EL (cell line): ENCODE results near the gene SMNDC1.
"Not testable (repeated sequence)": the region's sequence is repeated elsewhere in the genome, so short reads cannot be mapped to it uniquely, and the experiment has no call there.

Experiments
- DNase-seq: peaks from one replicate; pipeline ENCODE4 v3.0.0-alpha.2; 2016

SMNDC1 gene

DNA sequence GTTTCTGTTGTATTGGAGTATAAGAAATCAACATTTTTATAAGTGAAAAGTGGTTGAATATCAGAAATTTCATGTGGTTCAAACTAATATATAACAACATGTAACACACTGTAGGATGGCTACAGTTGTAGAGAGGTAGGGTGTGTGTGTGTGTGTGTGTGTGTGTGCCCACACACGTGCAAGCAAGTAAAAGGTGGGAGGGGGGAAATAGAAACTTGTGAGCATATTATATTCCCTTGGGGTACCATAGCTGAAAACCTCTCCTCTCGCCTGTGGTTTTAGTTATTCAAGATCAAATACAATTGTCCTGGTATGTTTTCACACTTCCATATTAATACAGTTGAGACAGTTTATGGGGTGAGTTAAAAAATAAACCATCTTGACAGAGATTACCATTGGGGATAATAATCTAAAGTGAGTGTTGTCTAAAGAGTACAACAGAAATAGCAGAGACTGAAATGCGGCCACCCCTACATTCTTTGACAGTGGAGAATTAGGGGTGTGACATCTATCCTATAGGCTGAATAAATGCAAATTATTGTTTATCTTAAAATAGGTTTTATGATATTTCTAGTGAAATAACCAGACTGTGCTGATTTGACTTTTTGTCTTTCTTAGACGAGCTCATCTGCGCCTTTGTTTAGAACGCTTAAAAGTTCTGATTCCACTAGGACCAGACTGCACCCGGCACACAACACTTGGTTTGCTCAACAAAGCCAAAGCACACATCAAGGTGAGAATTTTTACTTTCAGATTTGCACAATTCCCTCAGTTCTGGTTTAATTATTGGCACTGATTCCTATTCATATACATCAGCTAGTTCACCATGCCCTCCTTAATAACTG lies 25.9 kb downstream of the SMNDC1 start:
- DNase-seq = no peak

- DNase-seq = no peak
These were observed 27.1 kb downstream of the SMNDC1 start for GRCh38 chr10:110277591-110277990.

DNA sequence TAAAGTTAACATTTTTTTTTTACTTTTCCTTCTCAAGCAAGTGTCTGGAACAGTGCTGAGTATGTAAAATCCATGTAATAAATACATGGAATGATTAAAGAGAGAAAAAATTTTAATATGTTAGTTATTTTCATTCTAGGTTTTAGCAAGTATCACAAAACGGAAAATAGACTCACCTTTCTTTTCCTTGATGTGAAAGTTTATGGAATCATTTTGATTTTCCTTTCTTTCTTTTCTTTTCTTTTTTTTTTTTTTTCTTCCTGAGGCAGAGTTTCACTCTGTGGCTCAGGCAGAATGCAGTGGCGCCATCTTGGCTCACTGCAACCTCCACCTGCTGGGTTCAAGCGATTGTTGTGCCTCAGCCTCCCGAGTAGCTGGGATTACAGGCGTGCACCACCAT lies 28.1 kb downstream of the SMNDC1 start:
- no peak for DNase-seq

GRCh38 chr10:110275128-110275729 lies 29.5 kb downstream of the SMNDC1 start:
- no peak for DNase-seq

- no peak for DNase-seq
These were observed 30.1 kb downstream of the SMNDC1 start for GRCh38 chr10:110274647-110275046.

DNA sequence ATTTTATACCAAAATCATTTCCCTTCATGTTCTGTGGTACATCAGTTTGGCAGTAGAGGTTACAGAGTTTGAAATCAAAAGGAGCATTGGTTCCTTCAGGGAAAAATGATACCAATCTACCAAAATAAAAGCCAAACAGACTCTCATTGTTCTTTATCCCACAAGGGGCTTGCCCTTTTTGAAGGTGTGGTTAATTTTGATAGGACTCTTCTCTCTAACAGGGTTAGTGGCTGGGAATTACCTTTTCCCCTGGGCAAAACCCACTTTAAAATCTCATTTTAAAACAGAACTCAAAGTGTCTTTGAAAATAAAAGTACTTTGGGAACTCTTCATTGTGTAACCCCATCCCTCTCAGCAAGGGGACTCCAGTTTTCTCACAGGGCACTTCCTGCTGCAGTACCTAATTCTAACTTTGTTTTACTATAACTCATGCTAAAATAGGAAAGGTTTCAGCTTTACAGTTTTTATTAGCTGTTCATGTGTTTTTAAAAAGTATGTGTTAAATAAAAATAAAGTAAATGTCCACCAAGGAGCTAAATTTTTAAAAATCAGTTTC lies 30.6 kb downstream of the SMNDC1 start:
- no peak for DNase-seq

DNA sequence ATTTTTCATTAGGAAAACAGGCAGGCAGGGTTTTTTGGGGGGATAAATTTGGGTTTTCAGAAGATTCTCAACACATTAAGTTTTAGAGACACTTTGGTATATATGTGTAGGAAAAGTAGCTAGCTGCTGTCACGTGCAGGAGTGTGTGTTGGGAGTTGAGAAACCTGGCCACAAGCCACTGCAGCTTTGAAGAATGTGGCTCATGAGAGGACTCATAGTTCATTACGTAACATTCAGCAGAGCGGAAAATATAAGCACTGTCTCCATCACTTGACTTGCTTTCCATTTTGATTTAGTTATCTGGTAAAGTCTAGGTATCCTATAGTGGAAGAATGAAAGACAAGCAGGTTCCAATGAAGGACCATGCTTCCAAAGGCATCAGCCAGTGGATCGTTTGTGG lies 31.2 kb downstream of the SMNDC1 start:
- peak; percentile 64 for DNase-seq

DNA sequence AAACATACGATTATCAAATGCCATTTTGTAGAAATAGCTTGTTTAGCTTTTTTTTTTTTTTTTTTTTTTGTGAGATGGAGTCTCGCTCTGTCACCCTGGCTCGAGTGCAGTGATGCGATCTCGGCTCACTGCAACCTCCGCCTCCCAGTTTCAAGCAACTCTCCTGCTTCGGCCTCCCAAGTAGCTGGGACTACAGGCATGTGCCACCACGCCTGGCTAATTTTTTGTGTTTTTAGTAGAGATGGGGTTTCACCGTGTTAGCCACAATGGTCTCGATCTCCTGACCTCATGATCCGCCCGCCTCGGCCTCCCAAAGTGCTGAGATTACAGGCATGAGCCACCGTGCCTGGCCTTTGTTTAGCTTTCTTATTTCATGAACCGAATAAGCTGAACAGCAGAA lies 31.7 kb downstream of the SMNDC1 start:
- DNase-seq = not testable (repeated sequence)

- DNase-seq = peak; percentile 3
These were observed 35.1 kb downstream of the SMNDC1 start for GRCh38 chr10:110269374-110270318.

- no peak for DNase-seq
These were observed 35.7 kb downstream of the SMNDC1 start for GRCh38 chr10:110268971-110269370.

DNA sequence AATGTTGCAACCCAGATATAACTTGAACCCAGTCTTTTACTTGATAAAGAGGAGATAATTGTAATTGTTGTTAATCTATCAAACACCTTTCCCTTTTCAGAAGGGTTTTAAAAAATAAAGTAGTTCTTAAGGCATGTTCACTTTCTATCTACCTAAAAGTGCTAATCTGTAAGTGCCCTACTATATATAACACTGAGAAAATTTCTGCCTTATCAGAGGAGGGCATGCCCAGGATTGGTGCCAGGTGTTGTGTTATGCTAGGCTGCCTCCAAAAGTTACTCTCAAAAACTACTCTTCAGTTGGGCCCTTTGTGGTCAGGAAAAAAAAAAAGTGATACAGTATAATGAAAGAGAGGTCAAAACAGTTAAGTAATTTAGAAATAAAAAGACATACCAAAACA lies 36.3 kb downstream of the SMNDC1 start:
- no peak for DNase-seq

DNA sequence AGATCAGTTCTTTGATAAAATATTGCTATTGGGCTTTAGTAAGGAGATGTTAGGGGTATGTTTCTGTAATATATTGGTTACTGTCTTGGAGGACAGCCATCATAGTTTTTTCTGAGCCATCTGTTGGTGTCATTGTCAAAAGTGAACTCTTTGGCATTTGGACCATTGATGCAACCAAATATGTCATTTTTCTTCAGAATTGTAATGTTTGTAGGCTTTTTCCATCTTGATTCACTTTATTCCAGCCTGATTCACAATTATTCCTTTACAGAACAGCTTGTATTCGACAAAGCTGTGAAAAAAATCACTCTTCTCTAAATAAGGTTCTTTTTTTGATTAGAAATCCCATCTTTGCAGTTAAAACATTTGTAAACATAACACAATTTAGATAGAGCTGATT lies 37.4 kb downstream of the SMNDC1 start:
- DNase-seq = no peak

DNA sequence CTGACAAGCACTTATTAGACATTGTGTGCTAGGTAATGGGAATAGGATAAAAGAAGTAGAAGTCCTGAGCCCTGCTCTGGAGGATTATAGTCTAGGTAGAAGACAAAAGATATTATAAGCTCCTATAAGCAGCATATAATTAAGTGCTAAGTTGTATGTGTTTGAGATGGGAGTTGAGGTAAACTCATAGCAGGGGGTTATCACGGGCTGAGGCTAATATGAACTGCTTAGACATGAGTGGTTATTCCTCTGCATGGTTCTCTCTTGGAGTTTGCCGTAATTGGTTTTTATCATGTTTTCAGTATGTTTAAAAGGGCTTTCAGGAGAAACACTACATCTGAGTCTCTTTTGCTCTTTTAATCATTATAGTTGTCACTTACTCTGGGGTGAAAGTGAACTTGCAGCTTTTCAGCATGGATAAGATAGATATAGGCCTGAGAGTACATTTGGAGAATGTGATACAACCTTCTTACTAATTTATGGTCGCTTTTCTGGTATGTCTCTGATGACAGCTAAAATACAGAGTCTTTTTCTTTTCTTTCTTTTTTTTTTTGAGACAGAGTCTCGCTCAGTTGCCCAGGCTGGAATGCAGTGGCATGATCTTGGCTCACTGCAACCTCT lies 39.0 kb downstream of the SMNDC1 start:
- DNase-seq = no peak

- DNase-seq = no peak
These were observed 41.6 kb downstream of the SMNDC1 start for GRCh38 chr10:110263164-110263563.

DNA sequence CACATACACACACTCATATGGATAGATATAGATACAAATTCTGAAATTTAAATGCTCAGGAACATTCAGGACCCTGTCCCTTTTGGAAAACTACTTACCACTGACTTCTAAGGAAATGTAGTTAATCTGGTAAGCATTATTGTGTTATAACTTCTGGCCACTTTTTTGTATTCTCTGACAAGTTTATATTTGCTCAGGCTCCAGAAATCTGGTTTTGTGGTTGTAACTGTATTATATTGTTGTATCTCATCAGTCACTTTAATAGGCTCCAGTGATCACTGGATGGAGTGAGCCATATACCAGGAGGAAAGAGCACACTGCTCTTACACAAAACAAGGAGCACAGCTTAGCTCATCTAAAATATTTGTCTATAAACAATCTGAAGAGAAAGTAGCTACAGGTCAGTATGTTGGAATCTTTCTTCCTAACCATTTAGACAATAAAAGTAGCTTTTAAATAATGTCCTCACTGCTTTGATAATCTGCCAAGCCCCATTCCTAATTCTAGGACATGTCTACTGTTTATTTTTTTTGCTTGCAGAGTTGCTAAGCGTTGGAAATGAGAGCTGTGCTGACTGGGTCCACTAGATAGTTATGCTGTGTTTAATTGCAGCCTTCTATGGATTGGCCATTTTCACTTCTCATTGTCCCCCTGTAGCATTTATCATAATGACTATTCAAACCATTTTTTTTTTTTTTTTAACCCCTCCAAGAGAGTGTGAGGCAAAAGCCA lies 43.8 kb downstream of the SMNDC1 start:
- peak; percentile 3 for DNase-seq

DNA sequence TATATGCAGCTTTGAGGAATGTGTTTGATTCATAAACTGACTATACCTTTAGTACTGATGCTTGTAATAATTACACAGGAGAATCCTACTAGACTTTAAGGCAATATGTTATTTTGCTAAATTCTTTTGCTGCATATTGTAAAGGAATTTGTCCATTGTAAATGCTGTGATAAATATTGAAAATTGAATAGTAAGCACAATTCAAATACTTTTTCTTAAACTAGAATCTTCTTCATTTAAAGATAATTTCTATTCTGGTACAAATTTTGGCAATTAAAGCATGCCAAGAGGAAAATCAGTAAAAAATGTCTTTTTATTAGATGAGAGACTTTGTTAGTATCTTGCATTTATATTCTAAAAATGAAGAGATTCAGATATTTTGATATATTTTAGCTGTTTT lies 45.4 kb downstream of the SMNDC1 start:
- DNase-seq = no peak

- no peak for DNase-seq
These were observed 46.2 kb downstream of the SMNDC1 start for GRCh38 chr10:110258542-110258941.

DNA sequence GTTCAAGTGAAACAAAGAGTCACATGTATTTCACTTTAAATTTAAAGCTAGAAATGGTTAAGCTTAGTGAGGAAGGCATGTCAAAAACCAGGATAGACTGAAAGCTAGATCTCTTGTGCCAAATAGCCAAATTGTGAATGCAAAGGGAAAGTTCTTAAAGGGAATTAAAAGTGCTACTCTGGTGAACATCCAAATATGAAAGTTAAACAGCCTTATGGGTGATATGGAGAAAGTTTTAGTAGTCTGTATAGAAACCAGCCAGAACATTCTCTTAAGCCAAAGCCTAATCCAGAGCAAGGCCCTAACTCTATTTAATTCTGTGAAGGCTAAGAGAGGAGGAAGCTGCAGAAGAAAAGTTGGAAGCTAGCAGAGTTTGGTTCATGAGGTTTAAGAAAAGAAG lies 50.3 kb downstream of the SMNDC1 start:
- no peak for DNase-seq

DNA sequence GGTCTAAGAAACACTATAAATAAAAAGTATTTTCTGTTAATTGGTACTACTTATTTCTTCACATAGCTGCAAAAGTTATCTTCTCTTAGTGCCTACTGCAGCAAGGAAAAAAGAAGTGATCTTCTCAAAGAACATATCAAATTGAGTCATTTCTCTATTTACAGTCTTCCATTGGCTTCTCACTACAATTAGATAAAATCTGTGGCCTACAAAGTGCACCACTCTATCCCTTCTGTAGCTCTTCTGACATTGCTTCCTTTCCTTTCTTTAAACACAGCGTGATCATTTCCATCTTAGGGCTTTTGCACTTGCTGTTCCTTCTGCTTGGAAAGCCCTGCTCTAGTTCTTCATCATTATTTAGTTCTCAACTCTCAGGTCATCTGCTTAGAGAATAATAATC lies 52.6 kb downstream of the SMNDC1 start:
- no peak for DNase-seq

DNA sequence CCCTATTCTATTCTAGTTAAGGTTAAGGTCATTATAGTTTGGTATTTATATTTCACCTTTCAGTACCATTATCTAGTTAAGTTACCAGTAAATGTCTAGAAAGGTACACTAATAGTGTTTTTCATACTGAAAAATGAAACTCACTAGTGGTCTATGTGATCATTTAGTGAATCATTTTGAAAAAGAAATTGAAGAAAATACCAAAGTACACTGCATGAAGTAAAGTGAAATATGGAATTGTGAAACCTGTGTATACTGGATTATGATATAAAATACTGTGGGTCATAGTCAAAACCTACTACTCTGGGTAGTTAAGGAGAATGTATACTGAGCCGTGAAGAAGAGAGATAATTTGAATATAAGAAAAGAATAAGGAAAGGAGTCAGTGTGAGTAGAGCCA lies 53.3 kb downstream of the SMNDC1 start:
- not testable (repeated sequence) for DNase-seq

GRCh38 chr10:110249489-110249888 lies 55.2 kb downstream of the SMNDC1 start:
- not testable (repeated sequence) for DNase-seq

DNA sequence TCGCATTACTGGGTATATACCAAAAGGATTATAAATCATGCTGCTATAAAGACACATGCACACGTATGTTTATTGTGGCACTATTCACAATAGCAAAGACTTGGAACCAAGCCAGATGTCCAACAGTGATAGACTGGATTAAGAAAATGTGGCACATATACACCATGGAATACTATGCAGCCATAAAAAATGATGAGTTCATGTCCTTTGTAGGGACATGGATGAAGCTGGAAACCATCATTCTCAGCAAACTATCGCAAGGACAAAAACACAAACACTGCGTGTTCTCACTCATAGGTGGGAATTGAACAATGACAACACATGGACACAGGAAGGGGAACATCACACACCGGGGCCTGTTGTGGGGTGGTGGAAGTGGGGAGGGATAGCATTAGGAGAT lies 56.9 kb downstream of the SMNDC1 start:
- DNase-seq = not testable (repeated sequence)
